22Rv1 (cell line): ENCODE data around the gene TTLL8.

Experiments
- CTCF ChIP-seq: fragments of 450-650 bp; IDR thresholded peaks from 2 replicates; pipeline ENCODE4 v1.5.1; 2017; ENCODE audit warnings: mild to moderate bottlenecking
- ZFX ChIP-seq: fragments of 450-650 bp; IDR thresholded peaks from 2 replicates; pipeline ENCODE4 v1.6.1; 2017; ENCODE audit warnings: antibody characterized with exemption, borderline replicate concordance

GRCh38 chr22:50044485-50045118 lies 13.5 kb downstream of the TTLL8 start:
- TF ChIP-seq CTCF = no peak
- TF ChIP-seq ZFX = no peak
